Measurements from ENCODE around the gene EHF.

DNA sequence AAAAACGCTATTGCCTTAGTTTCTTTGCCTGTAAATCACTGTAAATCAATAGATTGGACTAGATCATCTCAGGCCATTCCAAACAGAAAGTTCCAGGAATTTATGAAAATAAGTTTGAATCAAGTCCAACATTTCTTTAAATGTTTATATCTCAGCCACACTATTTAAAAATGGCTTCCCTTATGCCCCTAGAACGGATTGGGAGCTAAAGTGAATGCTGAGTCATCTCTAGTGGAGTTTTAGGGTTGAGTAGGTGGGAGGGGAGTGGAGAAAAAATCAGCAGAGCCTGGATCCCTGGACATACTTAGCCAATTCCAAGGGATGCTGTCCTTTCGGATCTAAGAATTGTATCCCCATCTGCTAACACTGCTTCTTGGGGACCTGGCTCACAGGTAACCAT lies 48.6 kb downstream of the EHF start:
- TF ChIP-seq, protein P1, sequence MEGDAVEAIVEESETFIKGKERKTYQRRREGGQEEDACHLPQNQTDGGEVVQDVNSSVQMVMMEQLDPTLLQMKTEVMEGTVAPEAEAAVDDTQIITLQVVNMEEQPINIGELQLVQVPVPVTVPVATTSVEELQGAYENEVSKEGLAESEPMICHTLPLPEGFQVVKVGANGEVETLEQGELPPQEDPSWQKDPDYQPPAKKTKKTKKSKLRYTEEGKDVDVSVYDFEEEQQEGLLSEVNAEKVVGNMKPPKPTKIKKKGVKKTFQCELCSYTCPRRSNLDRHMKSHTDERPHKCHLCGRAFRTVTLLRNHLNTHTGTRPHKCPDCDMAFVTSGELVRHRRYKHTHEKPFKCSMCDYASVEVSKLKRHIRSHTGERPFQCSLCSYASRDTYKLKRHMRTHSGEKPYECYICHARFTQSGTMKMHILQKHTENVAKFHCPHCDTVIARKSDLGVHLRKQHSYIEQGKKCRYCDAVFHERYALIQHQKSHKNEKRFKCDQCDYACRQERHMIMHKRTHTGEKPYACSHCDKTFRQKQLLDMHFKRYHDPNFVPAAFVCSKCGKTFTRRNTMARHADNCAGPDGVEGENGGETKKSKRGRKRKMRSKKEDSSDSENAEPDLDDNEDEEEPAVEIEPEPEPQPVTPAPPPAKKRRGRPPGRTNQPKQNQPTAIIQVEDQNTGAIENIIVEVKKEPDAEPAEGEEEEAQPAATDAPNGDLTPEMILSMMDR (IDR thresholded peaks at IDR 0.05; ENCODE audit: poor library complexity): no peak
- TF ChIP-seq EZH2phosphoT487 (IDR thresholded peaks at IDR 0.05; ENCODE audit: low read depth, severe bottlenecking, unreplicated experiment): no peak

All from hepatocyte (in vitro differentiated cells).